ENCODE measurements around the gene CNTNAP5. TPM values are rescaled to one million over a fixed set of nuclear protein-coding genes. Genes with fewer than 3 reads are reported as not detected.

The CNTNAP5 gene
- total and polyA plus RNA-seq, 2 donors (not counting 1 experiment from before 2014, with no cell fraction given) = not detected

DNA sequence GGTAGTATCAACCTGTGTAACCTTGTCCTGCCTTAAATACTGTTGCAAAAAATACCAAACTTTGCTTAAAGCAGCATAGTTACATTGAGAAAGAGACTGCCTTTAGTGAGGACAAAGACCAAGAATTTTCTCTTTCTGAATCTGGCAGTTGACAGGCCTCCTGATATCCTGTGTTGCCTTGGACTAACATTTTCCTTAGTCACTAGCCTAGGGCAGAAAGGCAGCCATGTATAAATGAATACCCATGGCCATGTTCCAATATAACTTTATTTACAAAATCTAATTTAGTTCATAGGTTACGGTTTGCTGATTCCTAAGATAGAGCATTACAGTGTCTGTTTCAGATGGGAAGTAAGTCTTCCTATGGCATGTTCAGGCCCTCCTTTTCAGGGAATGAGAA is 895.4 kb downstream of the CNTNAP5 start:
- no peaks in the 10 kb centered on the region for H3K36me3 ChIP-seq (replicated peaks in 1 of 2; ENCODE audit: control extremely low read depth in 1 of 2, control insufficient read depth in 1 of 2, extremely low read depth in 1 of 2, insufficient read depth in 2 of 2, low read length in 1 of 2)
- no peak for TF ChIP-seq CTCF (IDR thresholded peaks at IDR 0.05)
- no peak for TF ChIP-seq EZH2 (IDR thresholded peaks at IDR 0.05; ENCODE audit: borderline replicate concordance, insufficient read depth, low read depth, low read length, poor library complexity, severe bottlenecking)
- no peaks in the 10 kb centered on the region for H4K20me1 ChIP-seq (ENCODE audit: control insufficient read depth, insufficient read depth, low read length, poor library complexity, severe bottlenecking)
- CTCF ChIA-PET = no interaction called here
- intact Hi-C loops (cut with micrococcal nuclease) = no loop called here
- ATAC-seq (ENCODE audit: low read depth) (no peak), DNase-seq (no peak)
- H2AFZ ChIP-seq (ENCODE audit: insufficient read depth, low read depth, low read length, poor library complexity, severe bottlenecking) = no peak overlapping the region
- peaks cover 0 to 2% (median 0%) of the 10 kb centered on the region in 3 donors for H3K9me3 ChIP-seq (ENCODE audit: control extremely low read depth in 1 of 3, control insufficient read depth in 2 of 3, insufficient read depth in 1 of 3, low read length in 2 of 3)
- H3K4me3 Mint-ChIP-seq = no peak overlapping the region
- no peak overlapping the region for H3K27ac Mint-ChIP-seq
- H3K4me2 ChIP-seq (replicated peaks; ENCODE audit: low read depth, low read length, poor library complexity, severe bottlenecking) = no peak overlapping the region
- H3K27me3 Mint-ChIP-seq = no peaks in the 10 kb centered on the region
- POLR2A ChIA-PET = no interaction called here
- no peaks in the 10 kb centered on the region for H3K79me2 ChIP-seq (ENCODE audit: control insufficient read depth, insufficient read depth, low read length)
- no peaks in the 10 kb centered on the region for H3K4me1 ChIP-seq (ENCODE audit: control insufficient read depth in 2 of 2, insufficient read depth in 2 of 2, low read length in 2 of 2)
- H3K4me3 ChIP-seq (ENCODE audit: control extremely low read depth in 1 of 5, extremely low read depth in 1 of 5, insufficient read depth in 1 of 5, low read depth in 2 of 5, low read length in 4 of 5) = no peak overlapping the region
- H3K4me1 Mint-ChIP-seq = no peaks in the 10 kb centered on the region
- H3K27ac ChIP-seq (ENCODE audit: low read length in 2 of 2) = no peak overlapping the region
- no peak overlapping the region for H3K9ac ChIP-seq (ENCODE audit: low read length)
- H3K9me3 Mint-ChIP-seq (ENCODE audit: insufficient read depth) = peaks cover 6% of the 10 kb centered on the region
- H3K27me3 ChIP-seq (replicated peaks in 1 of 4; ENCODE audit: control extremely low read depth in 1 of 4, control insufficient read depth in 3 of 4, insufficient read depth in 4 of 4, low read length in 3 of 4) = no peaks in the 10 kb centered on the region
- WGBS (ENCODE audit: insufficient coverage) = no CpG with 5 or more reads among the region's 1 CpG

GRCh38 chr2:124921191-124921590 is 896.1 kb downstream of the CNTNAP5 start:
- Histone ChIP-seq H3K9ac (ENCODE audit: low read length) (no peak overlapping the region), H3K4me1 (ENCODE audit: control insufficient read depth in 2 of 2, insufficient read depth in 2 of 2, low read length in 2 of 2) (no peaks in the 10 kb centered on the region), H3K4me3 (ENCODE audit: control extremely low read depth in 1 of 5, extremely low read depth in 1 of 5, insufficient read depth in 1 of 5, low read depth in 2 of 5, low read length in 4 of 5) (no peak overlapping the region), H3K27ac (ENCODE audit: low read length in 2 of 2) (no peak overlapping the region), H3K4me2 (replicated peaks; ENCODE audit: low read depth, low read length, poor library complexity, severe bottlenecking) (no peak overlapping the region), H3K9me3 (ENCODE audit: control extremely low read depth in 1 of 3, control insufficient read depth in 2 of 3, insufficient read depth in 1 of 3, low read length in 2 of 3) (peaks cover 0 to 2% (median 0%) of the 10 kb centered on the region in 3 donors), H3K36me3 (replicated peaks in 1 of 2; ENCODE audit: control extremely low read depth in 1 of 2, control insufficient read depth in 1 of 2, extremely low read depth in 1 of 2, insufficient read depth in 2 of 2, low read length in 1 of 2) (no peaks in the 10 kb centered on the region), H3K79me2 (ENCODE audit: control insufficient read depth, insufficient read depth, low read length) (no peaks in the 10 kb centered on the region), H4K20me1 (ENCODE audit: control insufficient read depth, insufficient read depth, low read length, poor library complexity, severe bottlenecking) (no peaks in the 10 kb centered on the region), H3K27me3 (replicated peaks in 1 of 4; ENCODE audit: control extremely low read depth in 1 of 4, control insufficient read depth in 3 of 4, insufficient read depth in 4 of 4, low read length in 3 of 4) (no peaks in the 10 kb centered on the region), H2AFZ (ENCODE audit: insufficient read depth, low read depth, low read length, poor library complexity, severe bottlenecking) (no peak overlapping the region)
- H3K27ac Mint-ChIP-seq = no peak overlapping the region
- CTCF ChIA-PET = no interaction called here
- no peak overlapping the region for H3K4me3 Mint-ChIP-seq
- TF ChIP-seq EZH2 (IDR thresholded peaks at IDR 0.05; ENCODE audit: borderline replicate concordance, insufficient read depth, low read depth, low read length, poor library complexity, severe bottlenecking) (no peak), CTCF (IDR thresholded peaks at IDR 0.05) (no peak)
- no peak for ATAC-seq (ENCODE audit: low read depth)
- H3K4me1 Mint-ChIP-seq = no peaks in the 10 kb centered on the region
- peaks cover 4% of the 10 kb centered on the region for H3K9me3 Mint-ChIP-seq (ENCODE audit: insufficient read depth)
- POLR2A ChIA-PET = no interaction called here
- intact Hi-C loops (cut with micrococcal nuclease) = no loop called here
- no peak for DNase-seq
- 91% methylated on average over 4 of the region's 5 CpGs for WGBS (ENCODE audit: insufficient coverage)
- H3K27me3 Mint-ChIP-seq = no peaks in the 10 kb centered on the region
